AG10803 (cell line): ENCODE data around the gene SH3RF3.

Source experiments
- DNase-seq: peaks from one replicate; pipeline ENCODE4 v3.0.0; 2010; ENCODE audit warnings: low read depth
- H3K4me3 ChIP-seq: 2 replicates; pipeline ENCODE4 v1.5.1; 2011; ENCODE audit warnings: mild to moderate bottlenecking, low read length, control low read depth
- TF ChIP-seq, protein P1 (sequence below): conservative IDR thresholded peaks from 2 replicates; pipeline ENCODE4 v1.5.1; 2011; ENCODE audit warnings: mild to moderate bottlenecking, low read length, control low read depth, inconsistent platforms

SH3RF3 gene

DNA sequence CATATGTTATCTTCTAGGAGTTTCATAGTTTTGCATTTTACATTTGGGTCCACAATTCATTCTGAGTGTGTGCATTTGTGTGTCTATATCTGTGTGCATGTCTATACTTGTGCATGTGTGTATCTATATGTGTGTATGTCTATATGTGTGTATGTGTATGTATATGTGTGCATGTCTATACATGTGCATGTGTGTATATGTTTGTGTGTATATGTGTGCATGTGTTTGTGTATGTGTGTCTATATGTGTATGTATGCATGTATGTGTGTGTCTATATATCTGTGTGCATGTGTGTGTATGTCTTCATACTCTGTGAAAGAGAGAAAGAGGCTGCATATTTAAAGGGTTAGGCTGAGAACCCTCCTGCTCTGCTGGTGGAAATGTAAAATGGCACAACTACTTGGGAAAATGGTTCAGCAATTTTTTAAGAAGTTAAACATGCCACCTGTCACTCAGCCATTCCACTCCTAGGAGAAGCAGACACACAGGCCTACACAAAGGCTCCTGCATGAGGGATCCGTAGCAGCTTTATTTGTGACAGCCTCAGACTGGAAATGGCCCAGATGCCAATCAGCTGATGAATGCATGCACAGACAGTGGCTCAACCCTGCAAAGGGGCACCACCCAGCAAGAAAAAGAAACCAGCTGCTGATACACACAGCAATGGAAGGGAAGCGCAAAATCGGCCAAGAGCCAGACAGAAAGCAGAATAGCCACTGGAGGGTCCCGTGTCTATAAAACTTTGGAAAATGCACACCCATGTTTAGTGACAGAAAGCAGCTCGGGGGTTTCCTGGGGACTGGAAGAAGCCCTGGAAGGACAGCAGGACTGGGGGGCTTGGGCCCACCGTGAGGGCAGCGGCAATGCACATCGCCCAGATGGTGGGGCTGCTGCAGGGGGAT is 337.9 kb downstream of the SH3RF3 start:
- no peak overlapping the region for H3K4me3 ChIP-seq
- DNase-seq: peak; percentile 69
- TF ChIP-seq, protein P1, sequence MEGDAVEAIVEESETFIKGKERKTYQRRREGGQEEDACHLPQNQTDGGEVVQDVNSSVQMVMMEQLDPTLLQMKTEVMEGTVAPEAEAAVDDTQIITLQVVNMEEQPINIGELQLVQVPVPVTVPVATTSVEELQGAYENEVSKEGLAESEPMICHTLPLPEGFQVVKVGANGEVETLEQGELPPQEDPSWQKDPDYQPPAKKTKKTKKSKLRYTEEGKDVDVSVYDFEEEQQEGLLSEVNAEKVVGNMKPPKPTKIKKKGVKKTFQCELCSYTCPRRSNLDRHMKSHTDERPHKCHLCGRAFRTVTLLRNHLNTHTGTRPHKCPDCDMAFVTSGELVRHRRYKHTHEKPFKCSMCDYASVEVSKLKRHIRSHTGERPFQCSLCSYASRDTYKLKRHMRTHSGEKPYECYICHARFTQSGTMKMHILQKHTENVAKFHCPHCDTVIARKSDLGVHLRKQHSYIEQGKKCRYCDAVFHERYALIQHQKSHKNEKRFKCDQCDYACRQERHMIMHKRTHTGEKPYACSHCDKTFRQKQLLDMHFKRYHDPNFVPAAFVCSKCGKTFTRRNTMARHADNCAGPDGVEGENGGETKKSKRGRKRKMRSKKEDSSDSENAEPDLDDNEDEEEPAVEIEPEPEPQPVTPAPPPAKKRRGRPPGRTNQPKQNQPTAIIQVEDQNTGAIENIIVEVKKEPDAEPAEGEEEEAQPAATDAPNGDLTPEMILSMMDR: peak; percentile 13; the same call in 1 of the 2 replicates

DNA sequence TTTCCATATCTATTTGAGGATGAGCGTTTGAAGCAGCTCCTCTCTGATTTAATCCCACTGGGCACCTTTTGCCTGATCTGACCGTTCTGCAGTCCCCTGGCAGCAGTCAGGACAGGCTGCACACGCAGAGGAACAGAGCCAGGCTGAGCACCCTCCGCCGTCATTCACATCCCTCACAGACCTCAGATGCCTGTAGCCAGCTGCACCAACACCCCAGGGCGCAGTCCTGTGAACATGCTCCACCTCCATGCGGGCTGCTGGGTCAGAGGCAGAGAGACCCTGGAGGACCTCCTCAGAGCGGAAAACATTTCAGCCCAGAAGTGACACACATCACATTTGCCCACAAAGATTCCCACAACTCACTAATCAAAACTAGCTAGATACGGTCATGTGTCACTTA is 338.7 kb downstream of the SH3RF3 start:
- no peak for DNase-seq
- TF ChIP-seq, protein P1: no peak
- H3K4me3 ChIP-seq: no peak overlapping the region

DNA sequence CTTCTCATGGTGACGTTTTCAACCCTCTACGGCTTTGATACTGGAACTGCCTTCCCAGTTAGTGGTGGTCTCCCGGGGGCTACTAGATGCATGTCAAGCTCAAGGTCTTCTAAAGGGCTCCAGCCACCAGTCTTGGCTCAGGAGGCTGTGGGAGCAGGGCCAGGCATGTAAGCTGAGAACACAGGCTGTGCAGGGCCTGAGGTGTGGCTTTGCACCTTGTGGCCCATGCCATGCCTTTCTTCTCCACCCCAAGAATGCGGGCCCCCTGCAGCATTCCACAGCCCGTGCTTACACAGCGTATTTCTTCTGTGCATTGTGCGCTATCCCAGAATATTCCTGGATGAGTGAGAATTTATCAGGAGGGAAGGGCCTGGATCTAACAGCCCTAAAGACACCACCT is 339.9 kb downstream of the SH3RF3 start:
- no peak for DNase-seq
- H3K4me3 ChIP-seq: no peak overlapping the region
- TF ChIP-seq, protein P1: no peak

DNA sequence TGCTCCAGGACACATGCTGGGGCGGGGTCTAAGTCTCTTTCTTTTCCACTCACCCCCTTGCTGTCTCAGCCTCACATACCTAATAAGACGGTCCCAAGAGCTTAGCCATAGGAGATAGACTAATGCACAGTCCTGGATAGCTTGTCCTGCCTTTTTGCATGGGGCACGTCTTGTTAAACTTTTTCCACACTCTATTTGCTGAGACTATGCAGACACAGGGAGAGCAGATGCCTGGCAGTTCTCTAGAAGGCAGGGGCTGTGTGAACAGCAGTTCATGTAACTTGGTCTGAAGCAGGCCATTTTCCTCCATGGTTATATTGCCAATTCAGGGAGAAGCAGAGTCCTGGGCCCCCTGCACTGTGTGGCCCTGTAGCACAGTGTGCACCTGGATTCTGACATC is 342.7 kb downstream of the SH3RF3 start:
- TF ChIP-seq, protein P1: no peak
- no peak overlapping the region for H3K4me3 ChIP-seq
- DNase-seq: no peak

DNA sequence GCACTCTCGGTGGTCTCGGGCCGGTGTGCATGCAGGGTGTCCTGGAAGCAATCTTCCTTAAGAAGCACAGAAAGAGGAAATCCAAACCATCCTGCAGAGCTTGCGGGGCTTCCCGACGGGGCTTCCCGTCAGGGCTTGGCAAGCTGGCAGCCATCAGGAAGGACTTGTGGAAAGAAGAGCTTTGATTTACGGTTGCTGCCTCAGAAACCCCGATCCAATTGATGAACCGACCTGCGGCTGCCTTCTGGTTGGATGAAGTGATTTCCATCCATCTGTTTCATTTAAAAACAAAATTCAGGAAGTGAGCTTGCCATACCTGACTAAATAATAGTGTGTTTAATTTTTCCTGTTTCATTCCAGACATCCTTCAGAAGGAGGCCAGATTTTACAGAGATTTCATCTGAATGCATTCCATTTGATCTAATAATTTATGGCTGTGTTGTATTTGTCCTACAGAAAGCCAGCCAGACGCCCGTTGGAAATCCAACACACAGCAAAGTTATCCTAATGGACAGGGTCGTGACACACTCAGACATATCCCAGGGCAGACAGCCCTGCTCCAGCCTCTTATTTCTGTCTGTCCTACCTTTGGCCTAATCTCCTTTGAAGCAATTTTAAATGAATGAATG is 343.4 kb downstream of the SH3RF3 start:
- no peak overlapping the region for H3K4me3 ChIP-seq
- TF ChIP-seq, protein P1: no peak
- DNase-seq: no peak

DNA sequence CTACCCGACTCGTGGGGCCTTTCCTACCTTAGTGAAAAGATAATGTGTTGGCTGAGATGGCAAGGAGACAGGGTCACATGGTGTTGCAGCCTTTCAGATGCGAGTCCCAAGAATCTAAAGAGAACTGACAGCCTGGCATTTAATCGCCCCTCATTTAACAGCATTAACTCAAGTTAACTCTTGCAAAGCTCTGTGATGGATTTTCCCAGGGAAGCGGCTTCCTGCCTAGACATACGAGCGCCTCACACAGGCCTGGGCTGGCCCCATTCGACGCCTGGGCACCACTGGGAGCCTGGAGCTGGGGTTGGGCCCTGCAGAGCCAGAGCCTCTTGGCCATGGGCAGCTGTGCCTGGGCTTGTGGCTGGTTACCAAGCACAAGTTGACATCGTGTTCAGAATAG is 344.0 kb downstream of the SH3RF3 start:
- no peak for DNase-seq
- no peak overlapping the region for H3K4me3 ChIP-seq
- TF ChIP-seq, protein P1: no peak
